Measurements from ENCODE around the gene ZC3H10. TPM values are rescaled to one million over a fixed set of nuclear protein-coding genes. Genes with fewer than 3 reads are reported as not detected.

ZC3H10 gene
- total and polyA plus RNA-seq, 2 of the 8 experiments (the other 6 are each of a cell fraction or from before 2014, with no cell fraction given) = 4.0 to 11.2 TPM

DNA sequence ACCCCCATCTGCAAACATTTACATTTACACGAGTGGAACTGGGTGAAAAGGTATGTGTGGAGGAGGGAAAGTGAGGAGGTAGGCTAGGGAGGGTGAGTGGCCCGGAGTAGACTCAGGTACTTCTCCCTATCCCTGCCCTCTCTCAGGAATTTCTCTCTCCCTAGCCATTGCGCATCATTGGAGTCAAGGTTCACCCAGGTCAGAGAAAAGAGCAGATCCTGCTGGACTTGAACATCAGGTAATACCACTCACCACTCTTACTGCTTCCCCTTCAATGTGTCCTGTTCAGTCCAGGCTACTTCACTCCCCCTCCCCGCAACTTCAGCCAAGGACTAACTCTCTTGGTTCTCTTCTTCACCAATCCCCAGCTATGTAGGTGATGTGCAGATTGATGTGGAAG lies 12.8 kb downstream of the ZC3H10 start:
- FAIRE-seq (no peak), DNase-seq (ENCODE audit: low read depth in 1 of 2, low spot score in 2 of 2) (no peak)
- Histone ChIP-seq H3K79me1 (ENCODE audit: low read depth, low read length) (no peaks in the 10 kb centered on the region), H4K8ac (ENCODE audit: extremely low read depth, insufficient read depth, low read length) (no peak overlapping the region), H2BK20ac (ENCODE audit: low read length) (no peak overlapping the region), H3K23me2 (ENCODE audit: low read depth, low read length) (peaks cover 12% of the 10 kb centered on the region), H2AFZ (ENCODE audit: low read length) (no peak overlapping the region), H2BK120ac (replicated peaks; ENCODE audit: low read depth, low read length) (no peak overlapping the region), H3K4me1 (replicated peaks in 1 of 4; ENCODE audit: control insufficient read depth in 3 of 4, insufficient read depth in 4 of 4, low read length in 3 of 4) (peaks cover 0 to 13% (median 5%) of the 10 kb centered on the region in 4 experiments; a peak in 5 of 7 replicates), H3K4ac (replicated peaks; ENCODE audit: insufficient read length, low read depth, low read length) (no peak overlapping the region), H3K36me3 (ENCODE audit: control insufficient read depth in 2 of 4, insufficient read depth in 4 of 4, low read length in 3 of 4) (peaks cover 11 to 43% (median 34%) of the 10 kb centered on the region in 4 experiments), H2BK15ac (ENCODE audit: low read length) (no peak overlapping the region), H3K79me2 (ENCODE audit: control insufficient read depth in 1 of 2, insufficient read depth in 2 of 2, low read length in 2 of 2) (peaks cover 0 to 10% of the 10 kb centered on the region in 2 experiments; a peak in 1 of 4 replicates), H3K18ac (ENCODE audit: extremely low read depth, low read length) (no peak overlapping the region), H2BK12ac (ENCODE audit: low read depth, low read length) (no peak overlapping the region), H3K56ac (replicated peaks; ENCODE audit: insufficient read length, low read depth, low read length) (no peak overlapping the region), H4K20me1 (replicated peaks in 1 of 2; ENCODE audit: control insufficient read depth in 1 of 2, insufficient read depth in 2 of 2, low read length in 2 of 2) (peaks cover 0 to 2% of the 10 kb centered on the region in 2 experiments), H3K4me2 (ENCODE audit: insufficient read depth in 1 of 2, low read depth in 2 of 2, low read length in 2 of 2) (no peak overlapping the region; a peak in 1 of 4 replicates), H3K9ac (replicated peaks in 1 of 4; ENCODE audit: extremely low read depth in 1 of 4, low read depth in 3 of 4, low read length in 3 of 4) (no peak overlapping the region), H3K4me3 (ENCODE audit: extremely low read depth in 1 of 4, insufficient read depth in 2 of 4, low read depth in 3 of 4, low read length in 4 of 4) (no peak overlapping the region), H4K5ac (ENCODE audit: insufficient read length, low read depth, low read length) (no peak overlapping the region), H3K23ac (ENCODE audit: insufficient read length) (no peak overlapping the region), H4K91ac (replicated peaks; ENCODE audit: insufficient read length, low read length) (no peak overlapping the region), H3K27ac (ENCODE audit: low read depth, low read length) (no peak overlapping the region), H2BK5ac (ENCODE audit: low read depth, low read length) (no peak overlapping the region), H2AK5ac (ENCODE audit: low read depth, low read length) (no peak overlapping the region), H3K14ac (ENCODE audit: insufficient read length) (no peak overlapping the region), H3K27me3 (replicated peaks in 1 of 4; ENCODE audit: control insufficient read depth in 3 of 4, extremely low read depth in 1 of 4, insufficient read depth in 3 of 4, low read length in 3 of 4) (no peaks in the 10 kb centered on the region), H3K9me3 (ENCODE audit: insufficient read depth in 2 of 2, low read depth in 1 of 2, low read length in 1 of 2) (no peaks in the 10 kb centered on the region; a peak in 1 of 4 replicates)
- ChIA-PET CTCF (ENCODE audit: partially characterized antibody) (interaction anchor here (0.9 to 5.4 kb wide), 3 partner anchors 11 to 76 kb away, joined by 3 to 46 read pairs (median 4); partner anchors contain the start of gene ZC3H10), POLR2A (ENCODE audit: partially characterized antibody) (interaction anchor here (0.9 to 5.3 kb wide), 2 partner anchors 13 to 21 kb away, joined by 3 to 161 read pairs; partner anchors contain the start of genes RPL41 and ZC3H10)
- 97% methylated on average over 4 of the region's 4 CpGs; no CpG with 5 or more reads in 1 of the 2 experiments for WGBS, 2 experiments (ENCODE audit: extremely low coverage in 1 of 2, insufficient coverage in 1 of 2, insufficient read length in 1 of 2, insufficient replicate concordance in 2 of 2, low coverage in 1 of 2, low lambda C conversion rate in 2 of 2, missing lambda C conversion rate in 1 of 2)
- TF ChIP-seq CBX5 (IDR thresholded peaks at IDR 0.05; ENCODE audit: low read depth, low read length) (no peak), RFX5 (IDR thresholded peaks at IDR 0.05; ENCODE audit: borderline replicate concordance, low read depth, low read length) (no peak), ASH2L (IDR thresholded peaks at IDR 0.05; ENCODE audit: low read length) (no peak), GTF2F1 (IDR thresholded peaks at IDR 0.05; ENCODE audit: borderline replicate concordance, low read depth, low read length) (no peak), POLR2A (IDR thresholded peaks at IDR 0.05; ENCODE audit: control extremely low read depth in 1 of 2, low read depth in 2 of 2, low read length in 2 of 2) (no peak), CHD1 (IDR thresholded peaks at IDR 0.05; ENCODE audit: low read depth, low read length) (no peak), NANOG (IDR thresholded peaks at IDR 0.05; ENCODE audit: insufficient read depth, low read depth, low read length, poor library complexity, severe bottlenecking) (no peak)
- TF ChIP-seq, protein P1, sequence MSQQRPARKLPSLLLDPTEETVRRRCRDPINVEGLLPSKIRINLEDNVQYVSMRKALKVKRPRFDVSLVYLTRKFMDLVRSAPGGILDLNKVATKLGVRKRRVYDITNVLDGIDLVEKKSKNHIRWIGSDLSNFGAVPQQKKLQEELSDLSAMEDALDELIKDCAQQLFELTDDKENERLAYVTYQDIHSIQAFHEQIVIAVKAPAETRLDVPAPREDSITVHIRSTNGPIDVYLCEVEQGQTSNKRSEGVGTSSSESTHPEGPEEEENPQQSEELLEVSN (IDR thresholded peaks at IDR 0.05) = no peak
- TF ChIP-seq, protein P2, sequence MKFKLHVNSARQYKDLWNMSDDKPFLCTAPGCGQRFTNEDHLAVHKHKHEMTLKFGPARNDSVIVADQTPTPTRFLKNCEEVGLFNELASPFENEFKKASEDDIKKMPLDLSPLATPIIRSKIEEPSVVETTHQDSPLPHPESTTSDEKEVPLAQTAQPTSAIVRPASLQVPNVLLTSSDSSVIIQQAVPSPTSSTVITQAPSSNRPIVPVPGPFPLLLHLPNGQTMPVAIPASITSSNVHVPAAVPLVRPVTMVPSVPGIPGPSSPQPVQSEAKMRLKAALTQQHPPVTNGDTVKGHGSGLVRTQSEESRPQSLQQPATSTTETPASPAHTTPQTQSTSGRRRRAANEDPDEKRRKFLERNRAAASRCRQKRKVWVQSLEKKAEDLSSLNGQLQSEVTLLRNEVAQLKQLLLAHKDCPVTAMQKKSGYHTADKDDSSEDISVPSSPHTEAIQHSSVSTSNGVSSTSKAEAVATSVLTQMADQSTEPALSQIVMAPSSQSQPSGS (IDR thresholded peaks at IDR 0.05; ENCODE audit: low read length) = no peak

Data from H1 (cell line).